ENCODE data around the gene KLF18.
"Not testable (repeated sequence)": the region's sequence is repeated elsewhere in the genome, so short reads cannot be mapped to it uniquely, and the experiment has no call there.

Gene KLF18

GRCh38 chr1:44147582-44147981, 6.2 kb upstream of the KLF18 start:
- Histone ChIP-seq H3K4me3 (ENCODE audit: low read depth, low read length) (no peak overlapping the region), H3K27me3 (ENCODE audit: insufficient read depth, low read length) (0 out of 2 replicates have a peak, but pooled peaks cover 6% of the 10 kb centered on the region), H3K4me1 (ENCODE audit: control insufficient read depth, insufficient read depth, low read length, unreplicated experiment) (no peaks in the 10 kb centered on the region), H3K79me2 (ENCODE audit: control insufficient read depth, insufficient read depth, low read length, unreplicated experiment) (no peaks in the 10 kb centered on the region), H2AFZ (ENCODE audit: low read length, unreplicated experiment) (no peak overlapping the region), H3K36me3 (ENCODE audit: insufficient read depth, low read length) (peaks cover 3% of the 10 kb centered on the region; the same call in 1 of the 2 replicates), H3K27ac (ENCODE audit: low read depth, low read length) (no peak overlapping the region)

GRCh38 chr1:44146536-44147361, 5.3 kb upstream of the KLF18 start:
- no peak overlapping the region for H3K27ac ChIP-seq (ENCODE audit: low read depth, low read length)
- H2AFZ ChIP-seq (ENCODE audit: low read length, unreplicated experiment) = no peak overlapping the region
- no peaks in the 10 kb centered on the region for H3K79me2 ChIP-seq (ENCODE audit: control insufficient read depth, insufficient read depth, low read length, unreplicated experiment)
- no peak overlapping the region for H3K4me3 ChIP-seq (ENCODE audit: low read depth, low read length)
- peaks cover 3% of the 10 kb centered on the region; the same call in 1 of the 2 replicates for H3K36me3 ChIP-seq (ENCODE audit: insufficient read depth, low read length)
- H3K4me1 ChIP-seq (ENCODE audit: control insufficient read depth, insufficient read depth, low read length, unreplicated experiment) = no peaks in the 10 kb centered on the region
- H3K27me3 ChIP-seq (ENCODE audit: insufficient read depth, low read length) = peaks cover 6% of the 10 kb centered on the region; the same call in 1 of the 2 replicates

- Histone ChIP-seq H3K4me3 (ENCODE audit: low read depth, low read length) (no peak overlapping the region), H2AFZ (ENCODE audit: low read length, unreplicated experiment) (no peak overlapping the region), H3K27me3 (ENCODE audit: insufficient read depth, low read length) (no peaks in the 10 kb centered on the region; the same call in 1 of the 2 replicates), H3K4me1 (ENCODE audit: control insufficient read depth, insufficient read depth, low read length, unreplicated experiment) (no peaks in the 10 kb centered on the region), H3K79me2 (ENCODE audit: control insufficient read depth, insufficient read depth, low read length, unreplicated experiment) (no peaks in the 10 kb centered on the region), H3K27ac (ENCODE audit: low read depth, low read length) (no peak overlapping the region), H3K36me3 (ENCODE audit: insufficient read depth, low read length) (peaks cover 3% of the 10 kb centered on the region; the same call in 1 of the 2 replicates)
Observed at GRCh38 chr1:44144962-44145756, 3.7 kb upstream of the KLF18 start.

GRCh38 chr1:44139565-44139964, 1.9 kb downstream of the KLF18 start:
- H2AFZ ChIP-seq (ENCODE audit: low read length, unreplicated experiment); H3K79me2 ChIP-seq (ENCODE audit: control insufficient read depth, insufficient read depth, low read length, unreplicated experiment); H3K4me3 ChIP-seq (ENCODE audit: low read depth, low read length); H3K36me3 ChIP-seq (ENCODE audit: insufficient read depth, low read length); H3K27me3 ChIP-seq (ENCODE audit: insufficient read depth, low read length); H3K4me1 ChIP-seq (ENCODE audit: control insufficient read depth, insufficient read depth, low read length, unreplicated experiment); H3K27ac ChIP-seq (ENCODE audit: low read depth, low read length): not testable (repeated sequence)

GRCh38 chr1:44138239-44138638, 3.2 kb downstream of the KLF18 start:
- Histone ChIP-seq H3K27me3 (ENCODE audit: insufficient read depth, low read length) (no peaks in the 10 kb centered on the region; the same call in 1 of the 2 replicates), H3K4me3 (ENCODE audit: low read depth, low read length) (no peak overlapping the region), H3K79me2 (ENCODE audit: control insufficient read depth, insufficient read depth, low read length, unreplicated experiment) (no peaks in the 10 kb centered on the region), H3K27ac (ENCODE audit: low read depth, low read length) (no peak overlapping the region), H2AFZ (ENCODE audit: low read length, unreplicated experiment) (no peak overlapping the region), H3K4me1 (ENCODE audit: control insufficient read depth, insufficient read depth, low read length, unreplicated experiment) (no peaks in the 10 kb centered on the region), H3K36me3 (ENCODE audit: insufficient read depth, low read length) (no peaks in the 10 kb centered on the region)

- no peak overlapping the region for H2AFZ ChIP-seq (ENCODE audit: low read length, unreplicated experiment)
- H3K36me3 ChIP-seq (ENCODE audit: insufficient read depth, low read length) = no peaks in the 10 kb centered on the region
- no peaks in the 10 kb centered on the region for H3K4me1 ChIP-seq (ENCODE audit: control insufficient read depth, insufficient read depth, low read length, unreplicated experiment)
- no peaks in the 10 kb centered on the region for H3K27me3 ChIP-seq (ENCODE audit: insufficient read depth, low read length)
- no peak overlapping the region for H3K4me3 ChIP-seq (ENCODE audit: low read depth, low read length)
- no peaks in the 10 kb centered on the region for H3K79me2 ChIP-seq (ENCODE audit: control insufficient read depth, insufficient read depth, low read length, unreplicated experiment)
- no peak overlapping the region for H3K27ac ChIP-seq (ENCODE audit: low read depth, low read length)
Observed at GRCh38 chr1:44135886-44136285, 5.5 kb downstream of the KLF18 start.

- H3K4me1 ChIP-seq (ENCODE audit: control insufficient read depth, insufficient read depth, low read length, unreplicated experiment) = no peaks in the 10 kb centered on the region
- no peak overlapping the region for H3K27ac ChIP-seq (ENCODE audit: low read depth, low read length)
- H2AFZ ChIP-seq (ENCODE audit: low read length, unreplicated experiment) = no peak overlapping the region
- H3K36me3 ChIP-seq (ENCODE audit: insufficient read depth, low read length) = no peaks in the 10 kb centered on the region
- H3K27me3 ChIP-seq (ENCODE audit: insufficient read depth, low read length) = no peaks in the 10 kb centered on the region
- H3K4me3 ChIP-seq (ENCODE audit: low read depth, low read length) = no peak overlapping the region
- no peaks in the 10 kb centered on the region for H3K79me2 ChIP-seq (ENCODE audit: control insufficient read depth, insufficient read depth, low read length, unreplicated experiment)
Observed at GRCh38 chr1:44134071-44134920, 7.1 kb downstream of the KLF18 start.

GRCh38 chr1:44131411-44131810, 10.0 kb downstream of the KLF18 start:
- Histone ChIP-seq H2AFZ (ENCODE audit: low read length, unreplicated experiment) (no peak overlapping the region), H3K36me3 (ENCODE audit: insufficient read depth, low read length) (no peaks in the 10 kb centered on the region), H3K4me3 (ENCODE audit: low read depth, low read length) (no peak overlapping the region), H3K4me1 (ENCODE audit: control insufficient read depth, insufficient read depth, low read length, unreplicated experiment) (no peaks in the 10 kb centered on the region), H3K79me2 (ENCODE audit: control insufficient read depth, insufficient read depth, low read length, unreplicated experiment) (no peaks in the 10 kb centered on the region), H3K27me3 (ENCODE audit: insufficient read depth, low read length) (no peaks in the 10 kb centered on the region), H3K27ac (ENCODE audit: low read depth, low read length) (no peak overlapping the region)

- Histone ChIP-seq H3K36me3 (ENCODE audit: insufficient read depth, low read length) (no peaks in the 10 kb centered on the region), H3K4me1 (ENCODE audit: control insufficient read depth, insufficient read depth, low read length, unreplicated experiment) (no peaks in the 10 kb centered on the region), H3K27me3 (ENCODE audit: insufficient read depth, low read length) (no peaks in the 10 kb centered on the region), H3K4me3 (ENCODE audit: low read depth, low read length) (no peak overlapping the region), H3K79me2 (ENCODE audit: control insufficient read depth, insufficient read depth, low read length, unreplicated experiment) (no peaks in the 10 kb centered on the region), H2AFZ (ENCODE audit: low read length, unreplicated experiment) (no peak overlapping the region), H3K27ac (ENCODE audit: low read depth, low read length) (no peak overlapping the region)
Observed at GRCh38 chr1:44129616-44130500, 11.6 kb downstream of the KLF18 start.
